SK-N-SH (cell line): ENCODE results near the gene ZNF384.
A peak's percentile ranks its signal among the peaks of the same experiment; 100 is the strongest.

Experiments
- CTCF ChIP-seq: fragments of 200-600 bp; sonication (generic); IDR thresholded peaks from 2 replicates; pipeline ENCODE4 v1.6.1; 2017; ENCODE audit warnings: antibody characterized with exemption, mild to moderate bottlenecking, moderate library complexity
- MAX ChIP-seq: IDR thresholded peaks from 2 replicates; pipeline ENCODE4 v1.4.0; 2012; ENCODE audit warnings: low read depth
- PBX3 ChIP-seq: IDR thresholded peaks from 2 replicates; pipeline ENCODE4; 2012
- TAF1 ChIP-seq: IDR thresholded peaks from 2 replicates; pipeline ENCODE4 v1.6.1; 2012; ENCODE audit warnings: low read depth, mild to moderate bottlenecking, low read length, moderate library complexity, borderline replicate concordance

- TF ChIP-seq MAX, result peak; percentile 100
- TF ChIP-seq CTCF, result no peak
- TF ChIP-seq TAF1, result peak; percentile 58
- TF ChIP-seq PBX3, result peak; percentile 93
These were observed 34.6 kb upstream of the ZNF384 start, which contains the start of gene COPS7A for GRCh38 chr12:6723607-6724408.
